Panc1 (cell line): ENCODE results near the gene ARHGDIB. TPM values are rescaled to one million over a fixed set of nuclear protein-coding genes. Genes with fewer than 3 reads are reported as not detected.

Experiments
- ATAC-seq: fragments of 200-7000 bp; cut with Tn5 transposase; 2 replicates; pipeline ENCODE4 v1.9.1; 2020; ENCODE audit warnings: mild to moderate bottlenecking, moderate library complexity
- BruUV-seq: library from RNA; stranded (reverse); fragments of 400-500 nt; replicated peaks from 2 replicates; lab custom pipeline; 2021; lab: Mats Ljungman, UMichigan
- CTCF ChIA-PET: fragments of 300-600 bp; sonication (Branson Sonifier 250); formaldehyde crosslinking; loops from one replicate; lab custom pipeline; 2022; ENCODE audit warnings: antibody characterized with exemption; lab: Charles Lee
- POLR2A ChIA-PET: fragments of 300-600 bp; sonication (Branson Sonifier 250); formaldehyde crosslinking; loops from one replicate; lab custom pipeline; 2022; ENCODE audit warnings: antibody characterized with exemption; lab: Charles Lee
- DNase-seq: peaks from one replicate; pipeline ENCODE4 v3.0.0-alpha.2; 2010; ENCODE audit warnings: low read depth, low spot score
- H3K27ac ChIP-seq: 2 replicates; pipeline ENCODE4 v1.5.1; 2011; ENCODE audit warnings: mild to moderate bottlenecking, low read length, inconsistent platforms
- H3K27me3 ChIP-seq: fragments of 200-500 bp; sonication (Bioruptor generic); 2 replicates; pipeline ENCODE4 v1.6.0; 2014; ENCODE audit warnings: low read length, inconsistent platforms; ENCODE audit not compliant: control insufficient read depth, insufficient read depth
- H3K36me3 ChIP-seq: fragments of 200-500 bp; sonication (Bioruptor generic); 2 replicates; pipeline ENCODE4 v1.5.1; 2014; ENCODE audit warnings: inconsistent platforms, mild to moderate bottlenecking, low read length, moderate library complexity; ENCODE audit not compliant: control insufficient read depth, insufficient read depth
- H3K4me1 ChIP-seq: 2 replicates; pipeline ENCODE4 v1.5.1; 2011; ENCODE audit warnings: inconsistent platforms, mild to moderate bottlenecking, low read length, moderate library complexity; ENCODE audit not compliant: control insufficient read depth, insufficient read depth
- H3K4me3 ChIP-seq, 2 experiments: 2 replicates each; pipeline ENCODE4 v1.5.1; 2011 to 2012; ENCODE audit warnings: low read depth in 2 of 2, low read length in 2 of 2, mild to moderate bottlenecking in 2 of 2, inconsistent platforms in 1 of 2, moderate library complexity in 1 of 2
- H3K9me3 ChIP-seq: fragments of 200-500 bp; sonication (Bioruptor generic); 2 replicates; pipeline ENCODE4 v1.5.1; 2014; ENCODE audit warnings: low read depth, mild to moderate bottlenecking, inconsistent platforms, low read length, moderate library complexity; ENCODE audit not compliant: control insufficient read depth, insufficient read depth
- CTCF ChIP-seq: fragments of 450-650 bp; IDR thresholded peaks from 2 replicates; pipeline ENCODE4 v1.5.1; 2017; ENCODE audit warnings: mild to moderate bottlenecking
- POLR2AphosphoS5 ChIP-seq: IDR thresholded peaks from 2 replicates; pipeline ENCODE4 v1.6.1; 2012; ENCODE audit warnings: mild to moderate bottlenecking, low read depth, low read length, moderate library complexity
- REST ChIP-seq, 2 experiments: IDR thresholded peaks; 2 replicates each; pipeline ENCODE4 v1.6.1; 2011 to 2012; ENCODE audit warnings: low read depth in 2 of 2, control low read depth in 1 of 2, low read length in 1 of 2, mild to moderate bottlenecking in 1 of 2, moderate library complexity in 1 of 2; ENCODE audit not compliant: insufficient read depth in 1 of 2
- SIN3A ChIP-seq: IDR thresholded peaks from 2 replicates; pipeline ENCODE4 v1.6.1; 2012; ENCODE audit warnings: low read depth, mild to moderate bottlenecking, low read length, moderate library complexity, borderline replicate concordance; ENCODE audit not compliant: insufficient read depth
- TCF7L2 ChIP-seq: IDR thresholded peaks from 2 replicates; pipeline ENCODE4 v1.6.1; 2011; ENCODE audit warnings: mild to moderate bottlenecking, low read depth, low read length, inconsistent platforms
- in situ Hi-C: cut with HindIII; loops from 2 replicates; pipeline ENCODE4 v1.10.0; 2016; ENCODE audit warnings: low sequenced_read_pairs, low pct_unique_long_range_greater_than_20kb
- intact Hi-C: fragments of 100-400 bp; cut with micrococcal nuclease; formaldehyde crosslinking; loops from one replicate; pipeline ENCODE4 v1.10.0; 2022; ENCODE audit not compliant: unreplicated experiment
- total RNA-seq: library from RNA; stranded (reverse); gene quantifications from one replicate; pipeline ENCODE4 v1.2.1, GENCODE V29; 2021; ENCODE audit not compliant: unreplicated experiment

The ARHGDIB gene
- total RNA-seq, 1 experiment from 2014 or later, result 1.6 TPM

DNA sequence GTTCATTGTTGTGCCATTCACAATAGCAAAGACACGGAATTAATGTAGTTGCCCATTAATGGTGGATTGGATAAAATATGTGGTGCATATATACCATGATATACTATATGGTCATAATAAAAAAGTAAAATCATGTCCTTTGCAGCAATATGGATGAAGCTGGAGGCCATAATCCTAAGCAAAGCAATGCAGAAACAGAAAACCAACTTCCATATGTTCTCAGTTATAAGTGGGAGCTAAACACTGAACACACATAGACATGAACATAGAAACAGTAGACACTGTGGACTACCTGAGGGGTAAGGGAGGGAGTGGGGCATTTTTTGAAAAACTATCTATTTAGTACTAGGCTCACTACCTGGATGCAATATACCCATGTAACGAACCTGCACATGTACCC, 20.0 kb downstream of the ARHGDIB start:
- ChIA-PET POLR2A (no interaction called here), CTCF (no interaction called here)
- Histone ChIP-seq H3K9me3 (no peaks in the 10 kb centered on the region), H3K4me3 (no peak overlapping the region), H3K4me1 (no peaks in the 10 kb centered on the region), H3K27me3 (no peaks in the 10 kb centered on the region), H3K36me3 (no peaks in the 10 kb centered on the region), H3K27ac (no peak overlapping the region)
- intact Hi-C loops (no loop called here), in situ Hi-C loops (no loop called here)
- DNase-seq (no peak), ATAC-seq (no peak)
- TF ChIP-seq SIN3A (no peak), CTCF (no peak), REST (IDR thresholded peaks at IDR 0.05; ENCODE audit: insufficient read depth in 1 of 2, low read depth in 2 of 2, low read length in 1 of 2) (no peak), TCF7L2 (no peak), POLR2AphosphoS5 (no peak)
- BruUV-seq, result no TSS peak

DNA sequence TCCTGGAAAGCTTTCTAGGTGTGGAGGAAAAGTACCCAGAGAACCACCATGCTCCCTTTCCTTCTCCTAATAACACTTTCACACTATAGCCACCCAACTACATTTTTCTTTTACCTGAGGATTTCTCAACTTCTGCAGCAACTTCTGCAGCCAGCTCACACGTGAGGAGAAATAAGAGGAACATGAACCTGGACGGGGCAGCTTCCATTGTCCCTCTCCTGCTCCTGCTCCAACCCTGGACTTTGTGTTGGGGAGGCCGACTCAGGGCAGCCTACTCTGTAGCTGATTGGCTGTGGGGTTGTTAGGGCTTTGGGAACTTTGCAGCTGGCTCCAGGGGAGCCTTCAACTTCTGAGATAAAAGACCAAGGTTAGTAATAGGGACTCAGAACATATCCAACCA, 23.1 kb downstream of the ARHGDIB start, which contains the start of gene ERP27:
Gene ERP27, minus strand, starts transcription at position 237 of the 400 bp plus-strand sequence. Its CDS starts 29 bp downstream, at position 208.
- ChIA-PET CTCF (no interaction called here), POLR2A (no interaction called here)
- no peak for TF ChIP-seq SIN3A
- Histone ChIP-seq H3K4me1 (no peaks in the 10 kb centered on the region), H3K27me3 (no peaks in the 10 kb centered on the region), H3K4me3 (no peak within 1 kb of the TSS), H3K36me3 (no peaks in the 10 kb centered on the region), H3K27ac (no peak within 1 kb of the TSS), H3K9me3 (no peaks in the 10 kb centered on the region)
- DNase-seq, result no peak
- in situ Hi-C loops, result no loop called here
- intact Hi-C loops, result no loop called here
- ATAC-seq, result no peak
- no TSS peak for BruUV-seq

GRCh38 chr12:14937689-14938088, 23.7 kb downstream of the ARHGDIB start:
- TF ChIP-seq CTCF (no peak), POLR2AphosphoS5 (no peak), SIN3A (no peak), REST (IDR thresholded peaks at IDR 0.05; ENCODE audit: insufficient read depth in 1 of 2, low read depth in 2 of 2, low read length in 1 of 2) (no peak), TCF7L2 (no peak)
- Histone ChIP-seq H3K36me3 (no peaks in the 10 kb centered on the region), H3K27me3 (no peaks in the 10 kb centered on the region), H3K27ac (no peak overlapping the region), H3K4me3 (no peak overlapping the region), H3K9me3 (no peaks in the 10 kb centered on the region), H3K4me1 (no peaks in the 10 kb centered on the region)
- in situ Hi-C loops (no loop called here), intact Hi-C loops (no loop called here)
- ChIA-PET CTCF (no interaction called here), POLR2A (no interaction called here)
- DNase-seq, result no peak
- BruUV-seq, result no TSS peak
- ATAC-seq, result no peak
